ENCODE data around the gene STRN4. TPM values are rescaled to one million over a fixed set of nuclear protein-coding genes. Genes with fewer than 3 reads are reported as not detected.

The STRN4 gene
- total RNA-seq, 1 experiment from 2014 or later, result 67.1 TPM

DNA sequence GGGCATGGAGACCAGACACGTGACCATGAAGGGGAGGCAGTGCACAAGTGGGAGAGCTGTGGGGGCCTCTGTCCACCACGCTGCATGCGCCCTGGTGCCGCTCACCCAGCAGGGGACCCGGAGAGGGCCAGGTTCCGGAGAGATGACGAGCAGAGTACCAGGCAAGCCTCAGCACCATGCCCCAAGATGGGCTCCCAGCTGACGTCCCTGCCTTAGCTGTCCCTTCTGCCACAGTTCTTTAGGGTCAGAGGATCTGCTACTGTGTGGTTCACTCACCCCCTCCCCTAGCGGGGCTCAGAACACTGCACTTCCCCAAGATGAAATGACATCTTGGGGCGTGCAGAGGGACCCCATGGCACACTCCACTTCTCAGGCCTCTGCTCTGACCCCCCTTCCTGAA, 19.7 kb downstream of the STRN4 start:
- DNase-seq (ENCODE audit: low read depth), result no peak

DNA sequence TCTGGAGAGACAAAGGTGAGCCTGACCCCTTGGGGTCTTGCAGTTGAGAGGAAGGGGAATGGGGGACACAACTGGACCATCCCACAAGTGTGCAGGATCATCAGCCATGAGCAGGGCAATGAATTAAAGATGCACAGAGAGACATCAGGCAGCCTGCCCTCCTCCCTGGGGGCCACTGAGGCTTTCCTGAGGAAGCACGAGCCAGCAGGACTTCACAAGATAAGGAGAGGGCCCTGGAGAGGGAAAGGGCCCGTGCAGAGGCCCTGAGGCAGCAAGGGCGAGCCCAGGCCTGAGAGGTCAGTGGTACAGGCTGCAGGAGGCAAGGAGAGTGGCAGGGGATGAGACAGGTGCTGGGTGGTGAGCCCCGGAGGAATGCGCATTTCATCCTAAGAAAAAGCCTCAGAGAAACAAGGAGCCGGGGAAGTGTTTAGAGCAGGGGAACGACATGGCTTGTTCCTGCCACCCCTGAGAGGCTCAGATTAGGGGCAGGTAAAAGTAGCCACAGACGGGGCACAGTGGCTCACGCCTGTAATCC, 20.3 kb downstream of the STRN4 start:
- DNase-seq (ENCODE audit: low read depth), result no peak

DNA sequence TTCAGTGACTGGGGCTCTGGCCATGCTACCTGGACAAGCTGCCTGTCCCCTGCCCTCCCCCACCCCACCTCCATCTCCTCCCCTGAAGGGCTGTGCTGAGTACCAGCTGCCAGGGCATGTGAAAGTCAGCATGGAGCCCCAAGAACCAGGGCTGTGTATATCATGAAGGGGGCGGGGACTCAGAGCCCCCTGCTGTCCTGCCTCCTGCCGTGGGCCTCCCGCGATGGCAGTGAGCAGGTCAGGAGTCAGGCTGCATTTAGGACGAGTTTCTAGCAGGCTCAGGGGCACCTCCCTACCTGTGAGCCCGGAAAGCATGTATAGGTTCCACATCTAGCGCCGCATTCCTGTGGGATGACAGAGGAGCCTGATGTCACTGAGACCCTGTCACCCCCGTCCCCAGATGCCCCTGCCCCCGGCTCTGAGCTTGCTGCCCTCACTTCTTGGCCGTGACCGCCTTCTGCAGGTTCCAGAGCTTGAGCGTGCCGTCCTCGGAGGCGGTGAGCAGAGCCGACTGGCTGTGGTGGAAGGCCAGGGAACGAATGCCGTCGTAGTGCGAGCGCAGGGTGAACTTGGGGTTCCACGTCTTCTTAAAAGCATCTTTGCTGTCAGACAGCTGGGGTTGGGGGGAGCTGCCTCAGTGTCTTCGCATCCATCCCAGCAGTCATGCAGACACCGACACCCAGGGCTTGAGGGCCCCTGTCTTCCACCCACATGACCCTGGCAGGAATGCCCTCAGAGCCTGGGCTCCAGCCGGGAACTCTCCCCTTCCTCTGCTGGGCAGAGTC, 21.0 kb downstream of the STRN4 start:
- no peak for DNase-seq (ENCODE audit: low read depth)

GRCh38 chr19:46724468-46724867, 21.8 kb downstream of the STRN4 start:
- no peak for DNase-seq (ENCODE audit: low read depth)

- no peak for DNase-seq (ENCODE audit: low read depth)
These were observed 22.8 kb downstream of the STRN4 start for GRCh38 chr19:46723471-46723870.

GRCh38 chr19:46723023-46723461, 23.2 kb downstream of the STRN4 start:
- no peak for DNase-seq (ENCODE audit: low read depth)

GRCh38 chr19:46722421-46723022, 23.7 kb downstream of the STRN4 start:
- no peak for DNase-seq (ENCODE audit: low read depth)

GRCh38 chr19:46722004-46722380, 24.3 kb downstream of the STRN4 start:
- no peak for DNase-seq (ENCODE audit: low read depth)

GRCh38 chr19:46721269-46722003, 24.8 kb downstream of the STRN4 start:
- no peak for DNase-seq (ENCODE audit: low read depth)

DNA sequence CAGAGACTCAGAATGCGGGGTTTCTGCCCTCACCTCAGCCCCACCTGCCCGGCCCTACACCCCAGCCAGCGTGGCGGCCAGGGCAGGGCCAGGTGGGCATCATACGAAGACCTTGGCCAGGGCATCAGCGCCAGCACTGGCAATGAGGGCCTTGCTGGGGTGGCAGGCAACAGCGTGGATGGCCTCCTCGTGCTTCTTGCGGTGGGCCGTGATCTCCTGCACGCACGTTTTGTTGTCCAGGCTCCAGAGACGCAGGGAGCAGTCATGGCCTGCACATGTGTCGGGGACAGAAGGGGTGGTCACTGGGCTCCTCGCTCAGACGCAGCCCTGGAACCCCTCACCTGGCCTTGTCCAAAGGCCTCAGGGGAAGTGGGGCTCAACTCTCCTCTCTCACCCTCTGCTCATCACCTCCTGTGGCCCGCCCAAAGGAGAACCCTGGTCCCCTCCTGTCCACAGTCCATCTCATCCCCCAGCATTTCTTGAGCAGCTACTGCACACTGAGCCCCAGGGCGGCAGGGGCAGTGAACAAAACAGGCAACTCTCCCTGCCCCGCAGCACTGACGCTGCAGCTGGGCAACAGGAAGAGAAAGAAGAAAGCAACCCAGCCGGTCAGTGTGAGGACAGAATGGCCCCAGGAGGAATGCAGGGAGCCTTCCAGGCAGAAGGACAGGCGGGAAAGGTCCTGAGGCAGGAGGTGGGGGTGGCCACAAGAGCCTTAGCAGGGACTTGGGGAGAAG, 25.6 kb downstream of the STRN4 start:
- DNase-seq (ENCODE audit: low read depth), result no peak

DNA sequence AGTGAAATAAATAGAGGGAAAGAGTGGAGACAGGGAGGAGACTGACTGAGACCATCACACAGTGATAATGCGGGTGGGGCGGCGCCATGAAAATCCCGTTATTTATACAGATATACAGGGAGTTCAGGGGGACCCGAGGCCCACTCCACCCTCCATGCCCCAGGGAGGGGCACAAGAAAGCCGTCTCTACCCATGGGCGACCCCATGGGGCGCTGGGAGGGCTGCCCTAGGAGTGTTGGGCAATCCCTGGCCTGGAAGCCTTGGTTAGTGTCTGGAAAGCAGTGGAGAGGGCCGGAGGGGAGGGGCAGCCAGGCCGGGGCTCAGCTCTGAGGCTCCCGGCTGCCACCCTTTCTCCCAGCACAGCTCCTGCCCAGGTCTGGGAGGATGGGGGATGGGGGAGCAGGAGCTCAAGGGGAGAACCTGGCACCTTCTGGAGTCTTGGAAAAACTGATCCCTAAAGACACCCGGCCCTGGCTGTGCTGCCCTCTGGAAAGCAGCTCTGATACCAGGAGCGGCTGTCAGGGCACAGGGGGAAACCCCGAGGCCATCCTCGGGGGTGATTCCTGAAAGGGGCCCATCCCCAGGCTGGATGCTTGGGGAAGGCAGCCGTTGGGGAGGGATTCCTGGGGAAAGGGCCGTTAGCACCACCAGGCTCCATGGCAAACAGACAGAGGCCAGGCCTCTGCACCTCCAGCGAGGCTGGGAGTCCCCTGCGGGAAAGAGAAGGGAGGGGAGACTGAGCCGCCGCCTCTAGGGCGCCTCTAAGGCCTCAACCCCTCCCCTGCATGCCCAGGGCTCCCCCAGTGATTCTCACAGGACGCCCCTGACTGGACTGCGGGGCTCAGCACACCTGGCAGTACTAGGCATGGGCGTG, 26.4 kb downstream of the STRN4 start:
- no peak for DNase-seq (ENCODE audit: low read depth)

DNA sequence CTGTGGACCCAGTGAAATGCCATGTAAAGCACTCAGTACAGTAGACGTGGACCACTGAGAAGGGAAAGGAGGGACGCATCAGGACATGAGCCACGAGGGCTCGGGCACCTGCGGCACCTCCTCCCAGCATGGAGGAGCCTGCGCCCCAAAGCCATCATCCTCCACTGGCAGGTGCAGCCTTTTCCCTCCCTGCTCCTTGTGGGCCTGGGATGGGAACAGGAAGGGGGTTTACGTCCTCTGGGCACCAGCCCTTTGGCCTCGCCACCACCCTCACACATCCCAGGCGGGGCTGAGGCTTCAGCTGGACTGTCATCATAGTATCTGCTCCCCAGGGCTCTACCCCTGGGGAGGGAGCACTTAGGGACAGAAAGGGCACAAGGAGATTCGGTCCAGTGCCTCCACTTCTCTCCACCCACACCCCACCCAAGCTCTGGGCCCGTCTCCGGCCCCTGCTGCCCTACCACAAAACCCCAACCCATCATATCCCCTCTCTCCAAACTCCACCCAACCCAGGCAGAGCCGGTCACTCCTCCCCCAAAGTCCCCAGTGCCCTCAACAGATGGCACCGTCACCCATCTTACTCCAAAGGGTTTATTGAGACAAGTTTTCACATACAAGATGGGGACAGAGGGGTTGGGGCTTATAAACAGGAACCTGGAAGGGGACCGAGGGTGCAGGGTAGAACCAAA, 27.2 kb downstream of the STRN4 start:
- no peak for DNase-seq (ENCODE audit: low read depth)

DNA sequence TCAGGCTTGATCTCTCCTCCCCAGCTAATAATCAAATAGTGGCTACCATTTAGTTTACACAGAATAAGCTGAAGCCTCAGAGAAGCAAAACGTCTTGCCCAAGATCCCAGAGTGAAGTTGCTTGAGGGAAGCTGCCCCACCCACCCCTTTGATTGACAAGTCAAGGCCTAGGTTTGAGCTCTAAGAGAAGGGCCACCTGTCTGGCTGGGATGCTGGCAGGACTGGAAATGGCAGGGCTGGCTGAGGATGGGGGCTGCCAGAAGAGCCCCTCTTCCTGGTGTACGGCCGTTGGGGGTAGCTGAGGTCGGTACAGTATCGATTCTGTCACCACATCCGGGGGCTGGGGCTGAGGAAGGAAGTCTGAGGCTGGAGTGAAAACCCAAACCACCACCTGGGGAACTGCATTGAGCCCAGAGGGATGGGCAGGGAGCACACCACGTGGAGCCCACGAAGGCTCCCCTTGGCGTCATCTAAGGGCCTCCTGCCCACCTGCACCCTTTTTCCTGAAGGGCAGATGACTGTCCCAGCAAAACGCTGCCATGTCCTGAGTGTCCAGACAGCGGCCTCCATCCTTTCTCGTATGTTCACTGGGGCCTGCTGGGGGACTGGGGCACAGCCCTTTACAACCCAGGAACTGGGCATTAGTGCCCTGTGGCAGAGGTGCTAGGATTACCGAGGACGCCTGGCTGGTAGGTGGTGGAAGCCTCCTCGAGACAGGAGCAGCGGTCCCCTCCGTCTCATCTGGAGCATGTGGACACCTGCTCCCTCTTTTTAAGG, 27.9 kb downstream of the STRN4 start:
- DNase-seq (ENCODE audit: low read depth), result no peak

GRCh38 chr19:46717716-46718143, 28.5 kb downstream of the STRN4 start:
- no peak for DNase-seq (ENCODE audit: low read depth)

DNA sequence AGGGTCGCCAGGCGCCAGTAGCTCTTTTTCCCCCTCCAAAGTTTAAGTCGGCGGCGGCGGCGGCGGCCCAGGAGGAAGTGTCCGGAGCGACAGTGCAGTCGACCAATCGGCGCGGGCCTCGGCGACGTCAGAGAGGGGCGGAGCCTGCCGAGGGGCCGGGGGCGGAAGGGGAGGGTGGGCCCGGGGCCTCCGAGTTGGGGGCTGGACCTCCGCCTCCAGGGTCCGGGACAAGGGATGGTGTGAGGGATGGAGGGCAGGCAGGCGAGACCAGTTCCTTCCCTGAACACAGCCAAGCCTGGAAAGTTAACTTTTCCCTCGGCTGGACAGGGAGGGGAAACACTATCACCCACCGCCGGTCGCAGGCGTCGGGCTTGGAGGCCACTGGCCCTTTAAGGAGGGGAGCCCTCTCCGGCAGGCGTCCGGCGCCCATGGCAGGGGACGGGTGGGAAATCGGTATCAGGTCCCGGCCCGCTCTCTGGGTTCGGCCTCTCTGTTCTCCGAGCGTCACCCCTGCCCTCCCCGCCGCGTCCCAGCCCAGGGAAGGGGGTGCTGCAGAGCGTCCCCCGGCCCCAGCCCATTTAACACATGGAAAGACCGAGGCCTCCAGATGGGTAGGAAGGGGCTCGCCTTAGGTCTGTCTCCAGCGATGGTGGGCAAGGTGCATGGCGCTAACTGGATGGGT, 29.1 kb downstream of the STRN4 start, which contains the start of gene PRKD2:
Gene PRKD2, minus strand, starts transcription at position 81 of the 682 bp plus-strand sequence. CDS start 744 bp downstream, outside the sequence.
- peak; percentile 92 for DNase-seq (ENCODE audit: low read depth)

- no peak for DNase-seq (ENCODE audit: low read depth)
These were observed 29.6 kb downstream of the STRN4 start for GRCh38 chr19:46716672-46717033.

GRCh38 chr19:46715975-46716671, 30.1 kb downstream of the STRN4 start:
- DNase-seq (ENCODE audit: low read depth), result no peak

- no peak for DNase-seq (ENCODE audit: low read depth)
These were observed 30.7 kb downstream of the STRN4 start for GRCh38 chr19:46715620-46715974.

All from Daoy (cell line).